Ramos (cell line): ENCODE results near the gene FBXO8.
"Not testable (repeated sequence)": the region's sequence is repeated elsewhere in the genome, so short reads cannot be mapped to it uniquely, and the experiment has no call there.

ENCODE experiments used
- in situ Hi-C: fragments of 300-500 bp; cut with MboI; formaldehyde crosslinking; loops from one replicate; pipeline ENCODE4 v1.14.3; 2022; ENCODE audit warnings: low sequenced_read_pairs; ENCODE audit not compliant: unreplicated experiment

FBXO8 gene

GRCh38 chr4:174283507-174284471 is at the start of gene FBXO8, which contains the start of gene CEP44:
Gene FBXO8 (minus strand): TSS chr4:174283667. CDS start chr4:174263092, 20,575 bp downstream.
Gene CEP44 (plus strand): TSS chr4:174283911. CDS start chr4:174299122, 15,211 bp downstream.
- in situ Hi-C loops = no loop called here

- in situ Hi-C loops = no loop called here
These were observed 49.5 kb upstream of the FBXO8 start for GRCh38 chr4:174332741-174333493.

- in situ Hi-C loops = no loop called here
These were observed 41.3 kb upstream of the FBXO8 start for GRCh38 chr4:174324725-174325124.

GRCh38 chr4:174324236-174324635 is 40.8 kb upstream of the FBXO8 start:
- in situ Hi-C loops = no loop called here

- in situ Hi-C loops = no loop called here
These were observed 37.2 kb upstream of the FBXO8 start for GRCh38 chr4:174320494-174321199.

- in situ Hi-C loops = no loop called here
These were observed 35.6 kb upstream of the FBXO8 start for GRCh38 chr4:174318829-174319764.

GRCh38 chr4:174317531-174317930 is 34.1 kb upstream of the FBXO8 start:
- in situ Hi-C loops = no loop called here

GRCh38 chr4:174316954-174317353 is 33.5 kb upstream of the FBXO8 start:
- in situ Hi-C loops = no loop called here

GRCh38 chr4:174316546-174316945 is 33.1 kb upstream of the FBXO8 start:
- in situ Hi-C loops = no loop called here

GRCh38 chr4:174314770-174315169 is 31.3 kb upstream of the FBXO8 start:
- in situ Hi-C loops = no loop called here

- in situ Hi-C loops = no loop called here
These were observed 30.8 kb upstream of the FBXO8 start for GRCh38 chr4:174314274-174314673.

- in situ Hi-C loops = no loop called here
These were observed 29.5 kb upstream of the FBXO8 start for GRCh38 chr4:174312993-174313392.

- in situ Hi-C loops = no loop called here
These were observed 24.2 kb upstream of the FBXO8 start for GRCh38 chr4:174307694-174308093.

GRCh38 chr4:174305961-174306360 is 22.5 kb upstream of the FBXO8 start:
- in situ Hi-C loops = no loop called here

- in situ Hi-C loops = no loop called here
These were observed 21.2 kb upstream of the FBXO8 start for GRCh38 chr4:174304664-174305063.

- in situ Hi-C loops = no loop called here
These were observed 20.2 kb upstream of the FBXO8 start for GRCh38 chr4:174303687-174304086.

GRCh38 chr4:174295142-174295541 is 11.7 kb upstream of the FBXO8 start:
- in situ Hi-C loops = not testable (repeated sequence)

- in situ Hi-C loops = not testable (repeated sequence)
These were observed 11.2 kb upstream of the FBXO8 start for GRCh38 chr4:174294641-174295040.

- in situ Hi-C loops = no loop called here
These were observed 9.0 kb upstream of the FBXO8 start for GRCh38 chr4:174292473-174292872.
